GM21526 (cell line): ENCODE results near the gene LDHB.
"Not testable (repeated sequence)": the region's sequence is repeated elsewhere in the genome, so short reads cannot be mapped to it uniquely, and the experiment has no call there.

ENCODE experiments used
- ATAC-seq: cut with Tn5 transposase; IDR thresholded peaks from one replicate; pipeline ENCODE4 v1.9.1; 2021; ENCODE audit warnings: moderate library complexity; ENCODE audit not compliant: unreplicated experiment, low FRiP score

The LDHB gene

GRCh38 chr12:21662122-21662792 is 4.6 kb upstream of the LDHB start:
- no peak for ATAC-seq

GRCh38 chr12:21661396-21662093 is 3.9 kb upstream of the LDHB start:
- ATAC-seq = not testable (repeated sequence)

- no peak for ATAC-seq
These were observed 1.7 kb upstream of the LDHB start for GRCh38 chr12:21659383-21659782.

GRCh38 chr12:21656905-21657325 is 727 bp downstream of the LDHB start:
- ATAC-seq = peak; percentile 29

- no peak for ATAC-seq
These were observed 2.1 kb downstream of the LDHB start for GRCh38 chr12:21655591-21655990.

GRCh38 chr12:21651821-21652220 is 5.8 kb downstream of the LDHB start:
- ATAC-seq = no peak

GRCh38 chr12:21650997-21651396 is 6.6 kb downstream of the LDHB start:
- no peak for ATAC-seq

GRCh38 chr12:21649034-21649433 is 8.6 kb downstream of the LDHB start:
- ATAC-seq = no peak

- ATAC-seq = no peak
These were observed 9.3 kb downstream of the LDHB start for GRCh38 chr12:21648378-21648777.

GRCh38 chr12:21647179-21647578 is 10.5 kb downstream of the LDHB start:
- no peak for ATAC-seq

GRCh38 chr12:21645041-21645500 is 12.6 kb downstream of the LDHB start:
- ATAC-seq = not testable (repeated sequence)

GRCh38 chr12:21644516-21644915 is 13.1 kb downstream of the LDHB start:
- ATAC-seq = no peak

- ATAC-seq = no peak
These were observed 13.9 kb downstream of the LDHB start for GRCh38 chr12:21643758-21644157.

GRCh38 chr12:21642707-21643389 is 14.8 kb downstream of the LDHB start:
- ATAC-seq = no peak

- no peak for ATAC-seq
These were observed 19.4 kb downstream of the LDHB start for GRCh38 chr12:21638054-21638891.

GRCh38 chr12:21634245-21634644 is 23.4 kb downstream of the LDHB start:
- ATAC-seq = no peak

- no peak for ATAC-seq
These were observed 26.3 kb downstream of the LDHB start for GRCh38 chr12:21631367-21631766.

- no peak for ATAC-seq
These were observed 29.7 kb downstream of the LDHB start for GRCh38 chr12:21627924-21628323.

- no peak for ATAC-seq
These were observed 39.1 kb downstream of the LDHB start for GRCh38 chr12:21618566-21618965.

- ATAC-seq = no peak
These were observed 40.6 kb downstream of the LDHB start for GRCh38 chr12:21617030-21617429.

GRCh38 chr12:21615431-21615830 is 42.2 kb downstream of the LDHB start:
- no peak for ATAC-seq
